Right lobe of liver (tissue), 4 donors: ENCODE data around the gene KRT84.

Experiments used
- POLR2A ChIP-seq: fragments of 450-650 bp; IDR thresholded peaks from one replicate; pipeline ENCODE4 v1.6.1; 2017; ENCODE audit warnings: antibody characterized with exemption, mild to moderate bottlenecking
- TF ChIP-seq, protein P1 (sequence below), 4 donors: fragments of 200-600 bp in 3 of 4; fragments of 450-650 bp in 1 of 4; IDR thresholded peaks; one replicate each; pipeline versions ENCODE4 v1.5.1 to v1.8.0; 2016 to 2022; ENCODE audit warnings: antibody characterized with exemption in 4 of 4, mild to moderate bottlenecking in 2 of 4
- donor health status: DM: no; HTN: no; CAD: no.
- donor health status: DM: no; HTN: no; CAD: no.
- donor health status: DM: no; HTN: yes; CAD: no.

DNA sequence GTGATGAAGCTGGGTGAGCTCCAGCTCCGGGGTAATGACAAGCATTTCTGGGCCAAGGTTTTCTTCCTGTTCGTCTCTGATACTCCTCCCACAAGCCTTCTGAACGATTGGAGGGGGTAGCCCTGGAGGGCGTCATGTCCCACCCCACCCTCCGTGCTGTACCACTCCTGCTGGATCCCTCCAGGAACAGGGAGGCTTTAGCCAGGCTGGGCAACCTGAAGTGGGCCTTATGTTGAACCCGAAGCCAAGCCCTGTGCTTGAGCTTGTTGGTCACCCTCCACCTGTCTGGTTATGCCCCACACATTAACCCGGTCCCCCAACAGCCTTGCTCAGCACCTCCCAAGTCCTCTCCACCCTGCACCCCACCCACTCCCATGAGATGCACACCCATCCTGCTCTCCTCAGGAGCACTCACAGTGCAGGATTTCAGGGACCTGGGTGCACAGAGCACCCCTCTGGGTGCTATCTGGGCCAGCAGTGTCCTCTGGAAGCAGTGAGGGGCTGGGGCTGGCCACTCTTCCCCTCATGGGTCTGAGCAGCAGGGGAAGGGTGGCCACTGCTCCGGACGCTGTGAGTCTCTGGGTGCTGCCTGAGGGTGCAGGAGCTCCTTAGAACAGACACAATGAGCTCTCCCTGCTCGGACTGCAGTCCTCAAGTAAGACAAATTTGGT lies 57.5 kb downstream of the KRT84 start:
- TF ChIP-seq, protein P1, sequence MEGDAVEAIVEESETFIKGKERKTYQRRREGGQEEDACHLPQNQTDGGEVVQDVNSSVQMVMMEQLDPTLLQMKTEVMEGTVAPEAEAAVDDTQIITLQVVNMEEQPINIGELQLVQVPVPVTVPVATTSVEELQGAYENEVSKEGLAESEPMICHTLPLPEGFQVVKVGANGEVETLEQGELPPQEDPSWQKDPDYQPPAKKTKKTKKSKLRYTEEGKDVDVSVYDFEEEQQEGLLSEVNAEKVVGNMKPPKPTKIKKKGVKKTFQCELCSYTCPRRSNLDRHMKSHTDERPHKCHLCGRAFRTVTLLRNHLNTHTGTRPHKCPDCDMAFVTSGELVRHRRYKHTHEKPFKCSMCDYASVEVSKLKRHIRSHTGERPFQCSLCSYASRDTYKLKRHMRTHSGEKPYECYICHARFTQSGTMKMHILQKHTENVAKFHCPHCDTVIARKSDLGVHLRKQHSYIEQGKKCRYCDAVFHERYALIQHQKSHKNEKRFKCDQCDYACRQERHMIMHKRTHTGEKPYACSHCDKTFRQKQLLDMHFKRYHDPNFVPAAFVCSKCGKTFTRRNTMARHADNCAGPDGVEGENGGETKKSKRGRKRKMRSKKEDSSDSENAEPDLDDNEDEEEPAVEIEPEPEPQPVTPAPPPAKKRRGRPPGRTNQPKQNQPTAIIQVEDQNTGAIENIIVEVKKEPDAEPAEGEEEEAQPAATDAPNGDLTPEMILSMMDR (IDR thresholded peaks at IDR 0.05): no peak
- no peak for TF ChIP-seq POLR2A
